Esophagus squamous epithelium (tissue), 5 donors: Measurements from ENCODE around the gene NOXO1. TPM values are rescaled to one million over a fixed set of nuclear protein-coding genes. Genes with fewer than 3 reads are reported as not detected.

Source experiments
- DNase-seq: peaks from one replicate; lab custom pipeline; 2025; lab: John Stamatoyannopoulos, UW
- H3K27ac ChIP-seq, 4 donors: fragments of 200-600 bp; sonication (generic); one replicate each; pipeline ENCODE4 v1.5.1; 2016 to 2019; ENCODE audit warnings: mild to moderate bottlenecking in 1 of 4
- H3K27me3 ChIP-seq, 4 donors: fragments of 200-600 bp; sonication (generic); 1 replicate in 3 of 4; 2 replicates in 1 of 4; pipeline versions ENCODE4 v1.5.1 to v1.6.0; 2017 to 2021; ENCODE audit warnings: antibody characterized with exemption in 1 of 4
- H3K36me3 ChIP-seq, 3 donors: fragments of 200-600 bp; sonication (generic); one replicate each; pipeline ENCODE4 v1.5.1; 2016 to 2019
- H3K4me1 ChIP-seq, 3 donors: fragments of 200-600 bp; sonication (generic); one replicate each; pipeline ENCODE4 v1.5.1; 2017 to 2019
- H3K4me3 ChIP-seq, 4 donors: fragments of 200-600 bp; sonication (generic); 1 replicate in 3 of 4; 2 replicates in 1 of 4; pipeline ENCODE4 v1.5.1; 2016 to 2019; ENCODE audit warnings: mild to moderate bottlenecking in 2 of 4, moderate library complexity in 1 of 4
- H3K9me3 ChIP-seq, 3 donors: fragments of 200-600 bp; sonication (generic); one replicate each; pipeline ENCODE4 v1.5.1; 2016 to 2019
- POLR2A ChIP-seq, 4 donors: fragments of 450-650 bp; IDR thresholded peaks; one replicate each; pipeline ENCODE4 v1.6.1; 2017; ENCODE audit warnings: antibody characterized with exemption in 4 of 4, mild to moderate bottlenecking in 4 of 4, moderate library complexity in 3 of 4
- WGBS, 2 donors: methylation state at CpG; one replicate each; pipeline ENCODE4 v1.1.5; 2018; 5-methylcytosine and 5-hydroxymethylcytosine counted together
- intact Hi-C: fragments of 100-400 bp; cut with DNase I; formaldehyde crosslinking; loops from one replicate; pipeline ENCODE4 v1.15.0; 2022
- total RNA-seq, 4 donors: library from RNA; depleted of rRNA; stranded (reverse); fragments of >200 nt; gene quantifications; one replicate each; pipeline ENCODE4 v1.1.0, GENCODE V29; 2016
- TF ChIP-seq, protein P1 (sequence below), 6 experiments: fragments of 450-650 bp in 4 of 6; fragments of 200-600 bp in 2 of 6; sonication (generic) in 2 of 6; IDR thresholded peaks; one replicate each; pipeline ENCODE4 v1.5.1; 2016 to 2019; ENCODE audit warnings: antibody characterized with exemption in 6 of 6, mild to moderate bottlenecking in 4 of 6, moderate library complexity in 4 of 6
- donor health status: DM: yes; HTN: yes; CAD: no.

Gene NOXO1
- total RNA-seq, 4 donors from 2014 or later: 0.38 to 4.2 (median 1.8) TPM

- no peak overlapping the region for H3K27ac ChIP-seq
- 85 to 93% methylated on average over 12 to 16 of the region's 38 CpGs for WGBS, 2 donors
- H3K4me1 ChIP-seq: peaks cover 8 to 35% (median 13%) of the 10 kb centered on the region in 3 donors
- H3K9me3 ChIP-seq: no peaks in the 10 kb centered on the region
- DNase-seq: no peak
- intact Hi-C loops: no loop called here
- H3K27me3 ChIP-seq: no peaks in the 10 kb centered on the region
- no peaks in the 10 kb centered on the region for H3K36me3 ChIP-seq
- H3K4me3 ChIP-seq: no peak overlapping the region
- TF ChIP-seq, protein P1, sequence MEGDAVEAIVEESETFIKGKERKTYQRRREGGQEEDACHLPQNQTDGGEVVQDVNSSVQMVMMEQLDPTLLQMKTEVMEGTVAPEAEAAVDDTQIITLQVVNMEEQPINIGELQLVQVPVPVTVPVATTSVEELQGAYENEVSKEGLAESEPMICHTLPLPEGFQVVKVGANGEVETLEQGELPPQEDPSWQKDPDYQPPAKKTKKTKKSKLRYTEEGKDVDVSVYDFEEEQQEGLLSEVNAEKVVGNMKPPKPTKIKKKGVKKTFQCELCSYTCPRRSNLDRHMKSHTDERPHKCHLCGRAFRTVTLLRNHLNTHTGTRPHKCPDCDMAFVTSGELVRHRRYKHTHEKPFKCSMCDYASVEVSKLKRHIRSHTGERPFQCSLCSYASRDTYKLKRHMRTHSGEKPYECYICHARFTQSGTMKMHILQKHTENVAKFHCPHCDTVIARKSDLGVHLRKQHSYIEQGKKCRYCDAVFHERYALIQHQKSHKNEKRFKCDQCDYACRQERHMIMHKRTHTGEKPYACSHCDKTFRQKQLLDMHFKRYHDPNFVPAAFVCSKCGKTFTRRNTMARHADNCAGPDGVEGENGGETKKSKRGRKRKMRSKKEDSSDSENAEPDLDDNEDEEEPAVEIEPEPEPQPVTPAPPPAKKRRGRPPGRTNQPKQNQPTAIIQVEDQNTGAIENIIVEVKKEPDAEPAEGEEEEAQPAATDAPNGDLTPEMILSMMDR (IDR thresholded peaks at IDR 0.05): no peak
- no peak for TF ChIP-seq POLR2A (IDR thresholded peaks at IDR 0.05)
Observed at GRCh38 chr16:1946495-1947368, 34.5 kb downstream of the NOXO1 start.

- 80 to 97% methylated on average over 6 to 8 of the region's 19 CpGs for WGBS, 2 donors
Observed at GRCh38 chr16:1945559-1946391, 35.5 kb downstream of the NOXO1 start.

DNA sequence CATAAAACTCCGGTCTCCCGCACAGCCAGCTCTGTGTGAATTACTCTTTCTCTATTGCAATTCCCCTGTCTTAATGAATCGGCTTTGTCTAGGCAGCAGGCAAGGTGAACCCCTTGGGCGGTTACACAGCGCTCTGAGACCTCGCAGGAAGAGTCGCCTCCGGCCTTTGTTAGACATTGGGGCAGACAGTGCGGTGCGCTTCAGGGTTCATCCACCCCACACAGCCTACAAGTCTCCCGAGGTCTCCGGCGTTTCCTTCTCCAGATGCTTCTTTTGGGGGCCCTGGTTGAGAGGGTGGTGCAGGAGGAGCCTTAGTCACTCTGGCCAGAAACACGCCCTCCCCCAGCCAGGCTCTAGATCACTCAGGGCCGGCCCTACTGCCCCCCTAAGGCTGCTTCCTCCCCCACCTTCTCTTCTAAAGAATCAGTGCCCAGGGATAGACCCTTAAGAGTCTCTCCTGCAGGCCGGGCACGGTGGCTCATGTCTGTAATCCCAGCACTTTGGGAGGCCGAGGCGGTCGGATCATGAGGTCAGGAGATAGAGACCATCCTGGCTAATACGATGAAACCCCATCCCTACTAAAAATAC lies 36.6 kb downstream of the NOXO1 start:
- TF ChIP-seq, protein P1 (IDR thresholded peaks at IDR 0.05): no peak
- TF ChIP-seq POLR2A (IDR thresholded peaks at IDR 0.05): no peak
- no peak for DNase-seq
- peaks cover 13 to 35% (median 17%) of the 10 kb centered on the region in 3 donors for H3K4me1 ChIP-seq
- intact Hi-C loops: no loop called here
- WGBS, 2 donors: 89 to 91% methylated on average over 8 to 10 of the region's 21 CpGs
- H3K9me3 ChIP-seq: no peaks in the 10 kb centered on the region
- no peak overlapping the region for H3K4me3 ChIP-seq
- H3K27ac ChIP-seq: no peak overlapping the region
- H3K36me3 ChIP-seq: peaks cover 9 to 18% (median 12%) of the 10 kb centered on the region in 3 donors
- no peaks in the 10 kb centered on the region for H3K27me3 ChIP-seq

More at GRCh38 chr16:1945559-1946391, 35.5 kb downstream of the NOXO1 start:
- no peak overlapping the region for H3K27ac ChIP-seq
- H3K4me1 ChIP-seq: peaks cover 13 to 40% (median 21%) of the 10 kb centered on the region in 3 donors
- no peaks in the 10 kb centered on the region for H3K9me3 ChIP-seq
- no peaks in the 10 kb centered on the region for H3K27me3 ChIP-seq
- no peak overlapping the region for H3K4me3 ChIP-seq
- DNase-seq: no peak
- no peak for TF ChIP-seq POLR2A (IDR thresholded peaks at IDR 0.05)
- TF ChIP-seq, protein P1 (IDR thresholded peaks at IDR 0.05): no peak
- intact Hi-C loops: no loop called here
- peaks cover under 1 to 7% (median 6%) of the 10 kb centered on the region in 3 donors for H3K36me3 ChIP-seq

GRCh38 chr16:1942810-1943726 lies 38.2 kb downstream of the NOXO1 start, which contains the start of gene MSRB1:
TSS of gene MSRB1 (minus strand) at chr16:1943199. CDS start at chr16:1943156, 43 bp downstream.
- Histone ChIP-seq H3K9me3 (no peaks in the 10 kb centered on the region), H3K27me3 (no peaks in the 10 kb centered on the region), H3K36me3 (peaks cover 22 to 34% (median 26%) of the 10 kb centered on the region in 3 donors), H3K4me3 (peak within 1 kb of the TSS; percentile 76 to 90 (median 86)), H3K27ac (peak within 1 kb of the TSS; percentile 85 to 96 (median 91)), H3K4me1 (peaks cover 13 to 35% (median 17%) of the 10 kb centered on the region in 3 donors)
- intact Hi-C loops: no loop called here
- peak in 3 of 4 donors; percentile 90 to 95 (median 94) for TF ChIP-seq POLR2A (IDR thresholded peaks at IDR 0.05)
- TF ChIP-seq, protein P1 (IDR thresholded peaks at IDR 0.05): peak in 1 of 6 experiments; percentile 10
- peak; percentile 95 for DNase-seq
- WGBS, 2 donors: 2 to 3% methylated on average over 13 to 18 of the region's 77 CpGs
